ENCODE data around the gene JPT2. TPM values are rescaled to one million over a fixed set of nuclear protein-coding genes. Genes with fewer than 3 reads are reported as not detected.

The JPT2 gene
- total RNA-seq, 4 donors from 2014 or later: 12.0 to 31.5 (median 25.1) TPM

DNA sequence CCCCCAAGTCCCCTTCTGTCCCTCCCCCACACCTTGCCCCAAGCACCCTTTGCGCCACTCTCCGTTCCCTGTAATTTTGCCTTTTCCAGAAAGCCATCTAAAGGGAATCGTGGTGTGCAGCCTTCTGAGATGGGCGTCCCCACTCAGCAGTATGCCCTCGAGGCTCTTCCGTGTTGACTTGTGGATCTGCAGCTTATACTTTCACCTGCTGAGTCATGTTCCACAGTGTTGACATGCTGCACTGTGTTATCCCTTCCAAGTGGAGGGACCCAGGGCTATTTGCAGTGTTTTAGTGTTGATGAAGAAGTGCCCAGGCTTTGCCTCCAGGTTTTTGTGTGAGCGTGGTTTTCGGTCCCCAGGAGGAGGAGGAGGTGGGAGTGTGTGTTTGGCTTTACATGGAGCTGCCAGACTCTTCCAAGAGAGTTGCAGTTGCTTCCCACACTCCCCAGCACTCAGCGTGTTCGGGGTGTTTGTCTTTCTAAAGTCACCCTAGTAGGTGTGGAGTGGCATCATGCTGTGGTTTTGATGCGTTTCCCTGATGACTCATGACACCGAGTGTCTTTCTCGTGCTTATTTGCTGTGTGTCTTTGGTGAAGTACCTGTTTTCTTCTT, 32.1 kb upstream of the JPT2 start:
- no peak for TF ChIP-seq POLR2A (IDR thresholded peaks at IDR 0.05)
- TF ChIP-seq, protein P1, sequence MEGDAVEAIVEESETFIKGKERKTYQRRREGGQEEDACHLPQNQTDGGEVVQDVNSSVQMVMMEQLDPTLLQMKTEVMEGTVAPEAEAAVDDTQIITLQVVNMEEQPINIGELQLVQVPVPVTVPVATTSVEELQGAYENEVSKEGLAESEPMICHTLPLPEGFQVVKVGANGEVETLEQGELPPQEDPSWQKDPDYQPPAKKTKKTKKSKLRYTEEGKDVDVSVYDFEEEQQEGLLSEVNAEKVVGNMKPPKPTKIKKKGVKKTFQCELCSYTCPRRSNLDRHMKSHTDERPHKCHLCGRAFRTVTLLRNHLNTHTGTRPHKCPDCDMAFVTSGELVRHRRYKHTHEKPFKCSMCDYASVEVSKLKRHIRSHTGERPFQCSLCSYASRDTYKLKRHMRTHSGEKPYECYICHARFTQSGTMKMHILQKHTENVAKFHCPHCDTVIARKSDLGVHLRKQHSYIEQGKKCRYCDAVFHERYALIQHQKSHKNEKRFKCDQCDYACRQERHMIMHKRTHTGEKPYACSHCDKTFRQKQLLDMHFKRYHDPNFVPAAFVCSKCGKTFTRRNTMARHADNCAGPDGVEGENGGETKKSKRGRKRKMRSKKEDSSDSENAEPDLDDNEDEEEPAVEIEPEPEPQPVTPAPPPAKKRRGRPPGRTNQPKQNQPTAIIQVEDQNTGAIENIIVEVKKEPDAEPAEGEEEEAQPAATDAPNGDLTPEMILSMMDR (IDR thresholded peaks at IDR 0.05): no peak
- TF ChIP-seq POLR2AphosphoS5 (IDR thresholded peaks at IDR 0.05): no peak
- no peak for TF ChIP-seq EP300 (IDR thresholded peaks at IDR 0.05; ENCODE audit: low read depth)
- no peak for DNase-seq
- intact Hi-C loops (cut with DNase I; ENCODE audit: low total_unique reads): no loop called here
- Histone ChIP-seq H3K4me3 (no peak overlapping the region), H3K36me3 (peaks cover 0 to 22% (median 9%) of the 10 kb centered on the region in 4 donors), H3K4me1 (no peaks in the 10 kb centered on the region), H3K27ac (no peak overlapping the region), H3K27me3 (no peaks in the 10 kb centered on the region), H3K9me3 (no peaks in the 10 kb centered on the region)
- WGBS, 2 donors (ENCODE audit: low coverage in 1 of 2): 76% methylated on average over 4 to 13 of the region's 13 CpGs
- in situ Hi-C loops (cut with MboI; ENCODE audit: low pct_ligation_motif_present in 1 of 4, low pct_unique_long_range_greater_than_20kb in 1 of 4, low sequenced_read_pairs in 3 of 4): no loop called here

DNA sequence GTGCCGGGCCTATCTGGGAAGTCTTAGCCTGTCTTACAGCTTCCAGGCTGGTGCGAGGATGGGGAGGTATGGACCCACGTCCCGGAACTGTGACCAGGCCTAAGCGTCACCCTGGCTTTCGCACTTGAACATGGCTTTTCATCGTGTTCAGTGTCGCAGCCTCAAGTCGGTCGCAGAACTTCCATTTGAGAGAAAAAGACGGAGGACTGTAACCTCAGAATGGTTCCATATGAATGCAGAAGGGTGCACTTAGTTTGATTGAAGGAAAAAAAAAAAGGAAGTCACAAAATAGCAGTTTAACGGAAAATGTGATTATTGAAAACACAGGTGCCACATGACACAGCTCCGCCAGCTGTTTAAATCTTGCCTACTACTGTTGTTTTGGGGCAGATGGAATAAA, 30.2 kb upstream of the JPT2 start:
- H3K9me3 ChIP-seq: no peaks in the 10 kb centered on the region
- TF ChIP-seq POLR2AphosphoS5 (IDR thresholded peaks at IDR 0.05) (no peak), POLR2A (IDR thresholded peaks at IDR 0.05) (no peak), EP300 (IDR thresholded peaks at IDR 0.05; ENCODE audit: low read depth) (no peak)
- TF ChIP-seq, protein P1 (IDR thresholded peaks at IDR 0.05): no peak
- WGBS, 2 donors (ENCODE audit: low coverage in 1 of 2): 81 to 86% methylated on average over 5 to 13 of the region's 13 CpGs
- H3K4me1 ChIP-seq: no peaks in the 10 kb centered on the region
- H3K36me3 ChIP-seq: peaks cover 0 to 14% (median 4%) of the 10 kb centered on the region in 4 donors
- in situ Hi-C loops (cut with MboI; ENCODE audit: low pct_ligation_motif_present in 1 of 4, low pct_unique_long_range_greater_than_20kb in 1 of 4, low sequenced_read_pairs in 3 of 4): no loop called here
- DNase-seq: no peak
- intact Hi-C loops (cut with DNase I; ENCODE audit: low total_unique reads): no loop called here
- H3K27me3 ChIP-seq: no peaks in the 10 kb centered on the region
- no peak overlapping the region for H3K4me3 ChIP-seq
- no peak overlapping the region for H3K27ac ChIP-seq

DNA sequence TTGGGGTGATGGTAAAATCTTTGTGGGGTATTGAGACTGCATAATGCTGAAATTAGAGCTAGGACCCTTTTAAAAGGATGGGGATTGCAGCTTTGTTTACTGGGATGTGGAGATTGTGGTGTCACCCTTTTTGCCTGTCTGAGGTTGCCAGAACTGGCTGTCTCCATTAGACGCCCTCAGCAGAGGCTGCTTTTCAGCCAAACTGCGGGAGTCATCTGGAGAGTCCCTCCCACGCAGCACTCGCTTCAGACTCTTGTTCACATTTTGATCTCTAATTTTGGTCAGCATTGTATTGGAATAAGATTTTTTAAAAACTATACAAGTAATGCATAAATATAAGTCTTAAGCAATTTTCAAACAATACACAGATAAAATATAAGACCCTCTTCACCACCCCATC, 27.9 kb upstream of the JPT2 start:
- no peaks in the 10 kb centered on the region for H3K27me3 ChIP-seq
- no peaks in the 10 kb centered on the region for H3K9me3 ChIP-seq
- DNase-seq: no peak
- WGBS, 2 donors (ENCODE audit: low coverage in 1 of 2): 88 to 100% methylated on average over 1 to 4 of the region's 4 CpGs
- H3K4me3 ChIP-seq: no peak overlapping the region
- no peak for TF ChIP-seq POLR2A (IDR thresholded peaks at IDR 0.05)
- no peak for TF ChIP-seq EP300 (IDR thresholded peaks at IDR 0.05; ENCODE audit: low read depth)
- TF ChIP-seq, protein P1 (IDR thresholded peaks at IDR 0.05): no peak
- no peak for TF ChIP-seq POLR2AphosphoS5 (IDR thresholded peaks at IDR 0.05)
- intact Hi-C loops (cut with DNase I; ENCODE audit: low total_unique reads) (no loop called here), in situ Hi-C loops (cut with MboI; ENCODE audit: low pct_ligation_motif_present in 1 of 4, low pct_unique_long_range_greater_than_20kb in 1 of 4, low sequenced_read_pairs in 3 of 4) (no loop called here)
- no peak overlapping the region for H3K27ac ChIP-seq
- H3K36me3 ChIP-seq: peaks cover 0 to 25% (median 7%) of the 10 kb centered on the region in 4 donors
- no peaks in the 10 kb centered on the region for H3K4me1 ChIP-seq

DNA sequence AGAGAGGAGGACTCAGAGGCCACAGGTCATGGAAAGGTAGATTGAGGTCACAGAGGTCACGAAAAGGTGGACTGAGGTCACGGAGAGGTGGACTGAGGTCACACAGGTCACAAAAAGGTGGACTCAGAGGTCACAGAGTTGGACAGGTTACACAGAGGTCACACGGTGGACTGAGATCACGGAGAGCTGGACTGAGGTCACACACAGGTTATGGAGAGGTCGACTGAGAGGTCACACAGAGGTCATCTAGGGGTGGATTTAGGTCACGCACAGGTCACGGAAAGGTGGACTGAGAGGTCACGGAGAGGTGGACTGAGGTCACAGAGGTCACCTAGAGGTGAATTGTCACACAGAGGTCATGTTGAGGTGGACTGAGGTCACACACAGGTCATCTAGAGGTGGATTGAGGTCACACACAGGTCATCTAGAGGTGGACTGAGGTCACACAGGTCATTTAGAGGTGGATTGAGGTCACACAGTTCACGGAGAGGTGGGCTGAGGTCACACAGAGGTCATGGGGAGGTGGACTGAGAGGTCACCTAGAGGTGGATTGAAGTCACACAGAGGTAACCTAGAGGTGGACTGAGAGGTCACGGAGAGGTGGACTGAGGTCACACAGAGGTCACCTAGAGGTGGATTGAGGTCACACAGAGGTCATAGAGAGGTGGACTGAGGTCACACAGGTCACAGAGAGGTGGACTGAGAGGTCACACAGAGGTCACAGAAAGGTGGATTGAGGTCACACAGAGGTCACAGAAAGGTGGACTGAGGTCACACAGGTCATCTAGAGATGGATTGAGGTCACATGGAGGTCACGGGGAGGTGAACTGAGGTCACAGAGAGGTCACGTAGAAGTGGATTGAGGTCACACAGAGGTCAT, 26.7 kb upstream of the JPT2 start:
- H3K27me3 ChIP-seq: no peaks in the 10 kb centered on the region
- DNase-seq: no peak
- H3K9me3 ChIP-seq: no peaks in the 10 kb centered on the region
- peaks cover 0 to 31% (median 13%) of the 10 kb centered on the region in 4 donors for H3K36me3 ChIP-seq
- no peak overlapping the region for H3K4me3 ChIP-seq
- H3K27ac ChIP-seq: no peak overlapping the region
- H3K4me1 ChIP-seq: no peaks in the 10 kb centered on the region
- TF ChIP-seq, protein P1 (IDR thresholded peaks at IDR 0.05): no peak
- no peak for TF ChIP-seq POLR2AphosphoS5 (IDR thresholded peaks at IDR 0.05)
- TF ChIP-seq EP300 (IDR thresholded peaks at IDR 0.05; ENCODE audit: low read depth): no peak
- TF ChIP-seq POLR2A (IDR thresholded peaks at IDR 0.05): no peak
- intact Hi-C loops (cut with DNase I; ENCODE audit: low total_unique reads) (no loop called here), in situ Hi-C loops (cut with MboI; ENCODE audit: low pct_ligation_motif_present in 1 of 4, low pct_unique_long_range_greater_than_20kb in 1 of 4, low sequenced_read_pairs in 3 of 4) (no loop called here)
- 91 to 98% methylated on average over 8 to 12 of the region's 12 CpGs for WGBS, 2 donors (ENCODE audit: low coverage in 1 of 2)
